Glutamatergic neuron (in vitro differentiated cells): ENCODE measurements around the gene RASAL2. TPM values are rescaled to one million over a fixed set of nuclear protein-coding genes. Genes with fewer than 3 reads are reported as not detected.

ENCODE experiments used
- DNase-seq: peaks from one replicate; pipeline ENCODE4 v3.0.0; 2022
- H3K27ac Mint-ChIP-seq: one replicate; pipeline ENCODE4 v1.8.0; 2020; ENCODE audit warnings: mild to moderate bottlenecking, mixed read lengths, inconsistent platforms; ENCODE audit not compliant: unreplicated experiment
- H3K27me3 Mint-ChIP-seq: one replicate; pipeline ENCODE4 v1.8.0; 2020; ENCODE audit warnings: mild to moderate bottlenecking, moderate library complexity, mixed read lengths, inconsistent platforms; ENCODE audit not compliant: unreplicated experiment
- H3K36me3 Mint-ChIP-seq: one replicate; pipeline ENCODE4 v1.8.0; 2020; ENCODE audit warnings: mild to moderate bottlenecking, mixed read lengths, inconsistent platforms; ENCODE audit not compliant: unreplicated experiment
- H3K4me1 Mint-ChIP-seq: one replicate; pipeline ENCODE4 v1.8.0; 2020; ENCODE audit warnings: mild to moderate bottlenecking, low read depth, mixed read lengths, inconsistent platforms; ENCODE audit not compliant: unreplicated experiment
- H3K4me3 Mint-ChIP-seq: one replicate; pipeline ENCODE4 v1.8.0; 2020; ENCODE audit warnings: mild to moderate bottlenecking, mixed read lengths, inconsistent platforms; ENCODE audit not compliant: unreplicated experiment
- H3K9me3 Mint-ChIP-seq: one replicate; pipeline ENCODE4 v1.8.0; 2020; ENCODE audit warnings: mild to moderate bottlenecking, moderate library complexity, mixed read lengths, inconsistent platforms; ENCODE audit not compliant: unreplicated experiment
- CTCF ChIP-seq: fragments of 200-600 bp; sonication (generic); IDR thresholded peaks from one replicate; pipeline ENCODE4 v1.5.0; 2021; ENCODE audit not compliant: partially characterized antibody, unreplicated experiment
- total RNA-seq: library from RNA; stranded (reverse); fragmentation: NEBNext Ultra II Directional; extraction: Animal tissue kit (Norgen Biotek cat#: 25700); gene quantifications from one replicate; pipeline ENCODE4 v1.2.1, GENCODE V29; 2021; ENCODE audit not compliant: unreplicated experiment

Gene RASAL2
- total RNA-seq, 1 donor from 2014 or later: 12.4 TPM

GRCh38 chr1:178529364-178530036, 435.6 kb downstream of the RASAL2 start:
- Mint-ChIP-seq H3K36me3 (no peaks in the 10 kb centered on the region), H3K4me1 (peaks cover 23% of the 10 kb centered on the region), H3K27ac (peak overlapping the region; percentile 57), H3K27me3 (peaks cover 4% of the 10 kb centered on the region), H3K4me3 (no peak overlapping the region), H3K9me3 (peaks cover 2% of the 10 kb centered on the region)
- no peak for TF ChIP-seq CTCF
- no peak for DNase-seq

- TF ChIP-seq CTCF: no peak
- no peak overlapping the region for H3K4me3 Mint-ChIP-seq
- H3K27me3 Mint-ChIP-seq: peaks cover 4% of the 10 kb centered on the region
- H3K4me1 Mint-ChIP-seq: peaks cover 23% of the 10 kb centered on the region
- no peak for DNase-seq
- H3K27ac Mint-ChIP-seq: no peak overlapping the region
- no peaks in the 10 kb centered on the region for H3K36me3 Mint-ChIP-seq
- H3K9me3 Mint-ChIP-seq: peaks cover 2% of the 10 kb centered on the region
Observed at GRCh38 chr1:178530037-178530402, 436.1 kb downstream of the RASAL2 start.

GRCh38 chr1:178530502-178530901, 436.6 kb downstream of the RASAL2 start:
- DNase-seq: no peak
- no peak overlapping the region for H3K27ac Mint-ChIP-seq

GRCh38 chr1:178531887-178532286, 438.0 kb downstream of the RASAL2 start:
- no peak overlapping the region for H3K27ac Mint-ChIP-seq
- H3K9me3 Mint-ChIP-seq: peaks cover 2% of the 10 kb centered on the region
- peaks cover 24% of the 10 kb centered on the region for H3K4me1 Mint-ChIP-seq
- no peak for TF ChIP-seq CTCF
- no peaks in the 10 kb centered on the region for H3K36me3 Mint-ChIP-seq
- H3K27me3 Mint-ChIP-seq: peaks cover 4% of the 10 kb centered on the region
- no peak overlapping the region for H3K4me3 Mint-ChIP-seq
- DNase-seq: no peak

More at GRCh38 chr1:178530502-178530901, 436.6 kb downstream of the RASAL2 start:
- Mint-ChIP-seq H3K36me3 (no peaks in the 10 kb centered on the region), H3K4me1 (peaks cover 23% of the 10 kb centered on the region), H3K27me3 (peaks cover 4% of the 10 kb centered on the region), H3K4me3 (no peak overlapping the region), H3K9me3 (peaks cover 2% of the 10 kb centered on the region)
- TF ChIP-seq CTCF: no peak

- H3K9me3 Mint-ChIP-seq: peaks cover 3% of the 10 kb centered on the region
- peak; percentile 94 for TF ChIP-seq CTCF
- no peak overlapping the region for H3K27ac Mint-ChIP-seq
- no peaks in the 10 kb centered on the region for H3K36me3 Mint-ChIP-seq
- H3K4me3 Mint-ChIP-seq: no peak overlapping the region
- DNase-seq: peak; percentile 91
- H3K4me1 Mint-ChIP-seq: peaks cover 23% of the 10 kb centered on the region
- H3K27me3 Mint-ChIP-seq: peaks cover 4% of the 10 kb centered on the region
Observed at GRCh38 chr1:178532392-178532791, 438.5 kb downstream of the RASAL2 start.
